HG03139 (cell line): ENCODE measurements around the gene TMED3.
"Not testable (repeated sequence)": the region's sequence is repeated elsewhere in the genome, so short reads cannot be mapped to it uniquely, and the experiment has no call there.

ENCODE experiments used
- ATAC-seq: cut with Tn5 transposase; IDR thresholded peaks from one replicate; pipeline ENCODE4 v1.9.1; 2021; ENCODE audit not compliant: unreplicated experiment

The TMED3 gene

DNA sequence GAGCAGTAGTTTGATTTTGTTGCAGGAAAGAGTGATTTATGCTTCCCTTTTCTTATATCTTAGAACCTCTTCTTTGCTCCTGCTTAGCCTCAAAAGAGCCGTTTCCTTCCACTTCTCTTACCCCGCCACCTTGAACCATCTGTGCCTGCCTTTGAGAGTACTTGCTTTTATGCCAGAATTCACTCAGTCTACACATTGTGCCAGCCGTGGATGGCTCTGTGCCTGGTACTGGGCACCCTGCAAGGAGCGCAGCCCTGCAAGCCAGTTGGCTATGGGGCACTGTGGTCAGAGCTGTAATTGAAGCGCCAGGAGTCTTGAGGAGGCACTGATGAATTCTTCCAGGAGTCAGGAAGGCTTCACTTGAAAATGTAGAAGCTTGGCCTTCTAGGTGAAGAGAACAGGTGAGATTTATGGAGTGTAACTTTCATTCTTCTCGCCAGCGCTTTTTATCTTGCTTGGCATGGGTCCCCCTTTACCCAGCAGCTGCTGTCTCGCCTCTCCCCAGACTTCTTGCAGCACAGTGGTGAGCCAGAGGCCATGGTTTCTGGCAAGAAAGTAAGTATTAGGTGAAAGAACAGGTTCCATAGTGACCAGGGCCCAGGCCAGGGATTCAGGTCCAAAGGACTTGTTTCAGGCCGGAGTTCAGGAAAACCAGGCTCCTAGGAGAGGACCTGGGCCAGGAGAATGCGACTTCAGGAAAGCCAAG lies 4.9 kb downstream of the TMED3 start:
- ATAC-seq: no peak

DNA sequence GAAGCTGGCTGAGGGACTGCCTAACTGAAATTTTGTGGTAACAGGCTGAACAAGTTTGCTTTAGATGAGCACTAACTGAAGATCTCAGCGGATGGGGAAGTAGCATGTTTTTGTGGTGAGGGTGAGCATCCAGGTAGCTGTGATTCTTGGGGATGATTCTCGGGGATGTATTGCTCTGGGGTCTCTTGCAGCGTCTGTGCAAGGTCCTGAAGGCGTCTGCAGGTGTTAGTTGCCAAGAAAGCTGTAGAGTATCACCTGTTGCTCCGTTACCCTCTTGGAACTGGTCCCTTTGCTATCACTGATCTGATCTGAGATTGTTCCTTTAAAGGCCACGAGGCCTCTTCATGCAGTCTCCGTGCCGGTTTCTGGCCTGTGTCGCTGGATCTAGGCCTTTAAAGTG lies 6.0 kb downstream of the TMED3 start:
- ATAC-seq: no peak

DNA sequence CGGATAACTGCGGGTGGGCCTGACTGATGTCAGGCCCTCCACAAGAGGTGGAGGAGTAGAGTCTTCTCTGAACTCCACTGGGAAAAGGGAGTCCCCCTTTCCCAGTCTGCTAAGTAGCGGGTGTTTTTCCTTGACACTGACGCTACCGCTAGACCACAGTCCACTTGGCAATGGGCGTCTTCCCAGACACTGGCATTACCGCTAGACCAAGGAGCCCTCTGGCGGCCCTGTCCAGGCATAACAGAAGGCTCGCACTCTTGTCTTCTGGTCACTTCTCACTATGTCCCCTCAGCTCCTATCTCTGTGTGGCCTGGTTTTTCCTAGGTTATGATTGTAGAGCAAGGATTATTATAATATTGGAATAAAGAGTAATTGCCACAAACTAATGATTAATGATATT lies 9.1 kb downstream of the TMED3 start:
- not testable (repeated sequence) for ATAC-seq

DNA sequence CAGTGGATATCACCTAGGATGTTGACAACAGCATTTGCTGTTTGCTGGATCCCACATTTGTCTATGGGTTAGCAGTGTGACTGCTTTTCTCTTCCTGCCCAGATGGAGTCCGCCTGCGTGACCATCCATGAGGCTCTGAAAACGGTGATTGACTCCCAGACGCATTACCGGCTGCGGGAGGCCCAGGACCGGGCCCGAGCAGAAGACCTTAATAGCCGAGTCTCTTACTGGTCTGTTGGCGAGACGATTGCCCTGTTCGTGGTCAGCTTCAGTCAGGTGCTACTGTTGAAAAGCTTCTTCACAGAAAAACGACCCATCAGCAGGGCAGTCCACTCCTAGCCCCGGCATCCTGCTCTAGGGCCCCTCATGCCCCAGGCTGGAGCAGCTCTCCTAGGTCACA lies 11.0 kb downstream of the TMED3 start:
- no peak for ATAC-seq

DNA sequence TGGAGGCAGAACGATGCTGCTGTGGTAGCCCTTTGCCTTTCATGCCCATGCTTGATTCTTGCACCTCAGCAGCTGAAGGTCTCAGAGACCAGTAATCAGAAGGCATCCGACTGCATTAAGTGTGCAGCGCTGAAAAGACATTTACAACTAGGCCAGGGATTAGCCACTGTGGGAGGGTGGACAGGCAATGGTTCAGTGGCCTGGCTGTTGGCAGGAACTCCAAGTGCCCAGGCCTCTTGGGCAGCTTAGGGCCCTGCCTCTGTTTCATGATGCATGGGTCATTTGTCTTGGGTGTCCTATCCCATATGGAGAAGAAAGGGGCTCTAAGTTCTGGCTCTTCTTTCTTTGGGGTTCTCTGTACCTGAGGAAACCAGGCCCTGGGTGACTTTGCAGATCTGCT lies 11.4 kb downstream of the TMED3 start:
- ATAC-seq: no peak

DNA sequence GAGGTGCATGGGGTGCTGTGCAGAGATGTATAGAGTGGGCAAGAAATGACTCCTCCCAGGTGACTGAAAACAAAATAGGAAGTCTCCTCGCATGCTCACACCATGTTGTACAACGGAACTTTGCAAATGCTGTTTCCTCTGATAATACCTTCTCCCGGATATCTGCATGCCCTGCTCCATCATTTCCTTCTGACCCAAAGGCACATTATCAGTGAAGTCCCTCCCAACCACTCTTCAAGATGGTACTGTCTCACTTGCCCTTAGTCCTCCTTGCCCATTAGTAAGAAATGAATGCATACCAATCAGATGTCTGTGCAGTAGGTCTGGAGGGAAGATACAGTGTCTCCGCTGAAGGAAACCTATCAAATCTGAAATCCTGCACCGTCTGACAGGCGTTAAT lies 12.0 kb downstream of the TMED3 start:
- ATAC-seq: no peak

DNA sequence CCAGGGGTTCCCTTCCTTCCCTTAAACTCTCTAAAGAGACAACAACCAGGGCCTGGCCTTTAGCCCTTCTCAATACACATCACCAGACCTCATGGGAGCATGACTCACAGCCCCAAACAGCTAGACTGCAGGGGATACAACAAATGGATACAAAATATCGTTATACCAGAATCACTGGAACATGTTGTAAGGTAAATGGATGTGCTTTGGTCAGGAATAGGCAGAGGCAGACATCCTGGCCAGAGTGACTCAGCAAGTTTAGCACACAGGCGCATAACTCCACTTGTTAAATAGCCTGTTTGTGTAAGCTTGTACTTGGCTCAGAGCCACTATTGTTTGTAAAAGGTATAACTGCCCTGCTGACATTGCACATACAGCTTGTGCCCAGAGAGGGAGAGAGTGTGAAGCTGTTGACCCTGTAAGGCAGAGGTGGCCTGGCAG lies 18.3 kb downstream of the TMED3 start:
- no peak for ATAC-seq

DNA sequence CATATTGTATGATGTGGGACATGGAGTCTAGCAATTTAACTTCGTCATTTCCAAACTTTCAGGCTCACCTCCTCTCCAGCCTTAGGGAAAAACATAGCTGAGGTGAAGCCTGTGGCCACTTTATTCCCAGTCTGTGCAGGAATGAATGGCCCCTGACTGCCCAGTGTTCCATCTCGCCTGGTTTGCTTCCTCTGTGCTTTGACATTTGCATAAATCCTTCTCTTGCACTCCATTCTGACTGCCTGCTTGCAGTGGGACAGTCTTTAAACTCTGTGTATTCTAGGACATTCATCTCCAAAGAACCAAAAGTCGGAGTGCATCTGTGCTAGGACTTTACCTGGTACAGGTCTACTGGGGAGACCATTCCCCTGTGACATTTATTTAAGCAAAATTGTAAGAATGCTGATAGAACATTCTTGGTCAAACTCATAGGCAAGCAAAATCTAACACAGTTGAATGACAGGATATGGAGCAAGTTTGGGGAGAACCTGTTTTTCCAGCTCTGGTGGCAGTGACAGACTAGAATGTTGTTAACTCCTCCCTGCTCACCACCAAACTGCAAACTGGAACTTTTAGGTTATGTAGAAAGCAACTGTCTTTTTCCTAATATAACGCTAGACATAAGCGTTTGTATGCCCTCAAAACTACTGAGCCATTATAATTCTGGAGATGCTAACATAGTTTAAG lies 22.1 kb downstream of the TMED3 start:
- ATAC-seq: no peak

DNA sequence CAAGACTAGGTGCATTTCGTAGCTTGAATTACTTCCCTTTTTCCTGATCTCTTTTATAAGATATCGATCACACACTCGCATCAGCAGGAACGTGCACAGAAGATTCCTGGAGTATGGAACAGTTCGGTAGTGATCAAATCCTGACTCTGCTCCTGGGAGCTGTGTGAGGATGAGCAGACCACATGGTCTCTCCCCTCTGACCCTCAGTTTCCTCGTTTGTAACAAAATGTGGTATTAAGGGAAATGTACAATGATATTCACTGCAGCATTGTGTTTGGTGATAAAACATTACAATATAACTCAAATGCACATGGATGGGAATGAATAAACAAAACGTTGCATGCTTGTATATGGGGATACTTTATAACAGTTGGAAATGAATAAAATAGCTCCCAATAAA lies 26.7 kb downstream of the TMED3 start:
- no peak for ATAC-seq

DNA sequence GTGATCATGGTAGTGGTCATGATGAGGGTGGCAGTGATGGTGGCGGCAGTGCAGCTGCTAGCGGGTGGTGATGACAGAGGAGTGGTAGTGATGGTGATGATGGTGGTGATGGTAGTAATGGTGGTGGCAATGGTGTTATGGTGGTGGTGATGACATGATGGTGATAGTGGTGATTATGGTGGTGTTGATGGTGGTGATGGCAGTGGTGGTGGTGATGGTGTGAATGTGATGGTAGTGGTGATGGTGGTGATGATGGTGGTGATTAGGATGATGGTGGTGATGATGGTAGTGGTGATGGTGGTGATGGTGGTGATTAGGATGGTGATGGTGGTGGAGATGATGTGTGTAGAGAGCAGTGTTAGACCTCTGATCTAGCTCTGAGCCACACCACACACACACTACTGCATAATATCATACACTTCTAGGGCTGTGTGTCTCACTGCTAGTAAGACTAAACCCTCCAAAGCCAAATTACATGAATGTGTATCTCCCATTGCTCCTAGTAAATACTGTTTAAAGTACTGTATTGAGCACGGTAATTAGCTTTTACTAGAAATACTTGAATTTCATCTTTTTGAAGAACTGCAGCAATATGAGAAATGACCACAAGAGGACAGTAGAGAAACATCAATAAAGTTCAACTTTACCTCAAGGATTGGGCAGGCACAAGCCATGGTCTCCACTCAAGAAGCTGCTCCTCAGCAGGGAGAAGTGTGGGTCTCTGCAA lies 28.8 kb downstream of the TMED3 start:
- no peak for ATAC-seq

DNA sequence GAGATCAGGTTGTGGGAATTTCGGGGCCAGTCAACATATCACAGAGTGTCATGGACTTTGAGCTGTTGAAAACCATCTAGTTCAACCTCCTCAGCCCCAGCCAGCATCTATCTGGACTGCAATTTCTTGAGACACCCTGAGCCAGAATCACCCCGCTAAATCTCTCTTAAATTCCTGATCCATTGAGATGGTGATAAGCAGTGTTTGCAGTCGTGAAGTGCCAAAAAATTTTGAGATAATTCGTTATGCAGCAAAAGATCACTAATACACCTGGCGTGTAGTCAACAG lies 29.3 kb downstream of the TMED3 start:
- ATAC-seq: no peak

DNA sequence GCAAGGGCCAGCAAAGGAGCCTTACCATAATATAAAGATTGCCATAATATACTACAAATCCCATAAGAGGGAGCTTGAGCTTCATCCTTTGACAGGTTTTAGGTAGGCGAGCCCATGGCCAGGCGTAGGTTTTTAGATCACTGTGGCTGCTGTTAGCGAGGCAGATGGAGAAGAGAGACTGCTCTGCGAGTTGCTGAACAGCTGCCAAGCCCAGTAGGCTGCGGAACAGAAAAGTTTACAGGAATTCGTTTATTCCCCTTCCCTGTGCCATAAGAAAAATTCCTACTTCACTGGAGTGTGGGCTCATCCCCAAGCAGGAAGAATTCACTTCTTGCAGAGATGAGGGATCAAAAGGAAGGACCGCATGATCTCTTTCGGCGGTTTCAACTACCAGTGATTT lies 30.5 kb downstream of the TMED3 start:
- no peak for ATAC-seq

DNA sequence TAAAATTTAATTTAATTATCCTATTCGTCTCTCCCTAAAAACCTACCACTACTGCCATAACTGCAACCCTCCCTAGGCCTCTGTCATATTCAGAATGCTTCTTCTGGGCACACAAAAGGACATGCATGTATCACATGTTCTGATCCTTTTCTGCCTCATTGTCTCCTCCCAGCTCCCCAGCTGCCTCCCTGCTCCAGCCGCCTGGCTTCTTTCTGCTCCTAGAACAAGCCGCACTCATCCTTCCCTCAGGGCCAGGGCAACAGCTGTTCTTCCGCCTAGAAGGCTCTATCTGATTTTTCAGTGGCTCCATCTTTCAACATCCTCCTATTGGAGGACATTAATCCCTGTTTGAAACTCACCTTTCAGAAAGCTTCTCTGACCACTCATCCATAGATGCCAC lies 38.6 kb downstream of the TMED3 start:
- ATAC-seq: no peak

DNA sequence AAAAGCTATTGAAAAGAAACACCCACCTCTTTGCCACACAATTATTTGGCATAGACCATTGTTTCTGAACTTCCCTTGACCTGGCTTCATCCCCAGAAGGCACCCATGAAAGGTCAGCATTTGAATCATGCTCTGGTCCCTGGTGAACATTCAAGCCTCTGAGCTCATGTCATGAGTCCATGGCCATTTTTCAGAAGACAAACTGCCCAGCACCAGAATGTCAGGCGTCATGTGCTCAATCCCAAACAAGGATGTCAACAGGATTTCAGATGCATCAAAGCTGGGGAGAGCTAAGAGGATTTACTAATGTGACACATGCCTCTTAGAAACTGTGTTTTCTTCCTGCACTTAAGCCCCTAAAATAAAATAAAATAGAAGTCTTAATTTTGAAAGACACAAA lies 41.3 kb downstream of the TMED3 start:
- ATAC-seq: no peak

DNA sequence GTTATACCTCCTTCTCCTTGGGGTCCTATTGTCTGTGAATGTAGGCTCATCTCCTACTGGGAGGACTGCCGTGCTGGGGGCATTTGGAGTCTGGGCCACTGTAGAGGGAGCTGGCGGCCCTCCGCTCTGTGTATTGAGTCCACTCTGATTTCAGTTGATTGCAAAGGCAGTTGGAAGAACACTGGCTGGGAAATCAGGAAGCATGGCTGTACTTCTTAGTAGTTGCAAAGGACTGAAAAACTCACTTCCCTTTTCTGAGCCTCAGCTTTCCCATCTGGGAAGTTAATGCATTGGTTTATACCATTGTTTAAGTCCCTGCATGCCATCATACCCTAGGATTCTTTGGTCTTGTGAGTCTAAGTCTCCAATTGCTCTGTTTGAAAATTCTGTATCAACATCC lies 46.7 kb downstream of the TMED3 start:
- ATAC-seq: no peak

DNA sequence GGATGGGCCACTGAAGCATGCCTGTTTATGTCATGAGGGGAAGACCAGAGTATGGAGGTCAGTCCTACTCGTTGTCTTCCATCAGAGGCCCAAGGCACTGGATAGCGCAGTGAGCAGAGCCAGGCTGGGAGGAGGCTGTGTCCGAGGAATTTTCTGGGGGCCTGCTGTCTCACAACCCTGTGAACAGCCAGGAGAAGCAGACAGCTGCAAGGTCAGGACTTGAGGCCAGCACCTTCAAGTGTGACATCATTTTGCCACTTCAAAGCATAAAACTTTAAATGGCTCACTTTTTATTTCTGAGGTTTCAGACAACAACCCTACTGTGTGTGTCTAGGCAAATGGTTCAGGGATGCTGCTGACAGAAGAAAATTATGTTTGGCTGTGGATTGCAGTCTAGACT lies 47.2 kb downstream of the TMED3 start:
- ATAC-seq: no peak

DNA sequence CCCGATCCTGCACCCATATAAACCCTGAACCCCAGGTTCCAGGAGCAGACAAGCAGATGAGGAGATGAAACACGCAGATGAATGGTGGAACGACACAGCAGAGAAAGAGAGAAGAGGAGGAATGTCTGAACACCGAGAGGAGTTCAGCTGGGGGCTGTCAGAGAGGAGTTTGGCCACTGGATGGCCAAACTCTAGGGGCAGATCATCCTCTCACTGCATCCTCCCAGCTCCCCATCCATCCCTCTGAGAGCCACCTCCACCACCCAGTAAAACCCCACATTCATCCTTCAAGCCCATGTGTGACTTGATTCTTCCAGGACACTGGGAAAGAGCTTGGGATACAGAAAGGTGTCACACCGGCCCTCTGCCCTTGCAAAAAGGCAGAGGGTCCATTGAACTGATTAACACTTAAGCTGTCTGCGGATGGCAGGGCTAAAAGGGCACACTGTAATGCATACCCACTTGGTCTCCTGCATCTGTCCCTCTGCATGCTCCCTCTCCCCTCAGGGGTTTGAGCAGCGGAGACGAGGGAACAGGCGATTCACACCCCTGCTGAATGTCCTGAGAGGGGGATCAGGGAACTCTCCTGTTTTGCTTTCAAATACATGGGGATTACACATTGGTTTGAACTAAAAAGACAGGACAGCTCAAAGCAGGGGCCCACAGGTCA lies 53.8 kb downstream of the TMED3 start:
- no peak for ATAC-seq

DNA sequence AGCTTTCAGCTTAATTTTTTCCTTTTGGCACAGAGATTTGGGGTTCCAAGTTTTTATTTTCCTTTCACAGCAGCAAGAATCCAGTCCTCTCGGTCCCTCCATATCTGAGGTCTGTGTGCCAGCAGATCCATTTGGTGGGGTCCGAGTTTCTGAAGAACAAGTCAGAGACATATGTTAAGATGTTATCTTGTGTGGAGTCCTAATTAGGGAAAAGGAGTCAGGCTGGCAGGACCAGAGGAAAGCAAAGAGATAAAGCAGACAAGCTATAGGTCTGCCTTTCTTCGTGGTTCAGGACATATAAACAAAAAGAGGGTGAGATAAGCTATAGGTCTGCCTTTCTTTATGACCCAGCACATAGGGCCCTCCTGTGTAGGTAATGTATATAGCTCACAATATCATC lies 54.9 kb downstream of the TMED3 start:
- ATAC-seq: no peak

DNA sequence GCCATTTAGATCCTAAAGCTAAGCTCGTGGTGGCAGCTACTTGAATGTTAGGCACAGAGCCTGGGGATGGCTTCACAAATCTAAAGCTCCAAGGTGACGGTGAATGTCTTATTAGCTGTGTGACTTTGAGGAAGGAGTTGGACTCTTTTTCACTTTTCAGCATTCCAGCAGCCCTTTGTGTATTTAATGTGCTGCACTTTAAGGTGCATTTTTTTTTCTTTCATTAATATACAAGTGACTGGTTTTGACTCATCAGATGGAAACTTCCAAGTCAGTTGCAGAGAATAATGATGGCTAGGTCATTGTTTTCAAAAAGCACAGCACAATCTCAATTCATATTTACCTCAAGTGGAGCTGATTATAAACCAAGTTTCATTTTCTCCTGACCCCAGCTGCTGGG lies 55.8 kb downstream of the TMED3 start:
- no peak for ATAC-seq

DNA sequence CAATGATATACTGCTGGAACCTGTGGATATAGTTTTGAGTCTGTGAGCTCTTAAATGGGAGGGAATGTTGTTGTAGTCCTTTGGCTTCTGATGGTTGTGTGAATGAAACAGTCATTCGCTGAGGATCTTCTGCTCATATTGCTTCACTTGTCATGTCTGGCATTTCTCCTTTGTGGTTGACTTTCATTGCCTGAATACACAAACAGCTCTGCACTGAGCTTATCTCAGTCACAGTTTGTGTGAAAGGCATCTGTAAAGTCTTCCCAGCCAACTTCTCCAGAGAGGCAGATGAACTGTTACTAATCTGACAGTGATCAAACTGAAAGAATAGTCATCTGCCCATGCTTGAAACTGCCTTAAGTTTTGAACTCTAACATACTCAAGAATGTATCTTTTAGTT lies 59.8 kb downstream of the TMED3 start:
- no peak for ATAC-seq

DNA sequence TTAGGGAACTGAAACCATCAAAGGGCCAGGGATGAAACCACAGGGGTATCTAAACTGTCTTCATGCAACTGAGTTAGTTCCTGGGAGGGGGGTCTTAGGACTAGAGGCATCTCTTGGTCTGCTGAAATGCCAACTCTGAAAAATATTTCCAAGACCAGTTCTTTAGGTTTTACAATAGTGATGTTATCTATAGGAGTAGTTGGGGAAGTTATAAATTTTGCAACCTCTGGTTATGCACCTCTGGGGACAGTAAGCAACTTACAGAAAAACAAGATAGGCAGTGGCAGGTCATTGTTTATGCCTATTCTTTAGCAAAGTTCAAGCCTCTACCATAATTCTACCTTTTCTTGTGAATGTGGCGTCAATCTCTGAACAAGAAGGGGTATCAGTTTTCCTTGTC lies 60.7 kb downstream of the TMED3 start:
- no peak for ATAC-seq

DNA sequence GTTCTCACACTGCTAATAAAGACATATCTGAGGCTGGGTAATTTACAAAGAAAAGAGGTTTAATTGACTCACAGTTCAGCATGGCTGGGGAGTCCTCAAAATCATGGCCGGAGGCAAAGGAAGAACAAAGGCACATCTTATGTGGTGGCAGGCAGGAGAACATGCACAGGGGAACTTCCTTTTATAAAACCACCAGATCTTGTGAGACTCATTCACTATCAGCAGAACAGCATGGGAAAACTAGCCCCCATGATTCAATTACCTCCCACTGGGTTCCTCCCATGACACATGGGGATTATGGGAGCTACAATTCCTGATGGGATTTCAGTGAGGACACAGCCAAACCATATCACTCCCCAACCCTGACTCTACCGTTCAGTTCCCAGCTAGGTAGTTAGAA lies 61.5 kb downstream of the TMED3 start:
- no peak for ATAC-seq
